ENCODE measurements around the gene PNKP. TPM values are rescaled to one million over a fixed set of nuclear protein-coding genes. Genes with fewer than 3 reads are reported as not detected.

PNKP gene
- total RNA-seq, 1 experiment from 2014 or later, result 141 TPM

DNA sequence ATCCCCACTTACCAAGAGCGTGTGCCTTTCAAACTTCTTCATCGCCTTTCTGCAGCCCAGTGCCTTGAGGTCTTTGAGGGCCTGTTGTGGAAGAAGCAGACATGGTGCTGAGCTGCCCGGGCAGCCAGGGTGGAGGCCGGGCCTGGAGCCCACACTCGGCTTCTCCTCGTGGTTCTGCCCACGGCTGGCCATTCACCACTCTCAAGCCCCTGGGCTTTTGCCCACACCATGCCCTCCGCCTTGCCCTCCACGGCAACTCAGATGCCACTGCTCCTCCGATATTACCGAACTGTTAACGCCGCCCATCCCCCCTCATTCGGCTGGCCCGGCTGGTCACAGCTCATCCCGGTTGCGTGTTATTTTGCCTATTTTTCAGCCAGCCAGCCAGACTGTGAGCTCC lies 24.0 kb upstream of the PNKP start:
- no peak overlapping the region for H3K9ac ChIP-seq (ENCODE audit: low read length)
- no peaks in the 10 kb centered on the region for H3K27me3 ChIP-seq (ENCODE audit: low read length)
- POLR2A ChIA-PET (ENCODE audit: unreplicated experiment), result no interaction called here
- no peaks in the 10 kb centered on the region for H3K9me2 ChIP-seq (replicated peaks; ENCODE audit: low read length)
- no peaks in the 10 kb centered on the region for H3K36me3 ChIP-seq (ENCODE audit: low read depth, low read length)
- H3F3A ChIP-seq (ENCODE audit: low read length, unreplicated experiment), result peaks cover under 1% of the 10 kb centered on the region
- no peak overlapping the region for H3K4me3 ChIP-seq (ENCODE audit: low read length)
- H3K9me3 ChIP-seq (ENCODE audit: low read length), result no peaks in the 10 kb centered on the region
- DNase-seq (no peak), ATAC-seq (no peak)
- TF ChIP-seq, protein P1, sequence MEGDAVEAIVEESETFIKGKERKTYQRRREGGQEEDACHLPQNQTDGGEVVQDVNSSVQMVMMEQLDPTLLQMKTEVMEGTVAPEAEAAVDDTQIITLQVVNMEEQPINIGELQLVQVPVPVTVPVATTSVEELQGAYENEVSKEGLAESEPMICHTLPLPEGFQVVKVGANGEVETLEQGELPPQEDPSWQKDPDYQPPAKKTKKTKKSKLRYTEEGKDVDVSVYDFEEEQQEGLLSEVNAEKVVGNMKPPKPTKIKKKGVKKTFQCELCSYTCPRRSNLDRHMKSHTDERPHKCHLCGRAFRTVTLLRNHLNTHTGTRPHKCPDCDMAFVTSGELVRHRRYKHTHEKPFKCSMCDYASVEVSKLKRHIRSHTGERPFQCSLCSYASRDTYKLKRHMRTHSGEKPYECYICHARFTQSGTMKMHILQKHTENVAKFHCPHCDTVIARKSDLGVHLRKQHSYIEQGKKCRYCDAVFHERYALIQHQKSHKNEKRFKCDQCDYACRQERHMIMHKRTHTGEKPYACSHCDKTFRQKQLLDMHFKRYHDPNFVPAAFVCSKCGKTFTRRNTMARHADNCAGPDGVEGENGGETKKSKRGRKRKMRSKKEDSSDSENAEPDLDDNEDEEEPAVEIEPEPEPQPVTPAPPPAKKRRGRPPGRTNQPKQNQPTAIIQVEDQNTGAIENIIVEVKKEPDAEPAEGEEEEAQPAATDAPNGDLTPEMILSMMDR (conservative IDR thresholded peaks at IDR 0.05; ENCODE audit: low read depth, low read length), result no peak
- TF ChIP-seq EZH2 (IDR thresholded peaks at IDR 0.05; ENCODE audit: low read length, unreplicated experiment) (no peak), EZH2phosphoT487 (IDR thresholded peaks at IDR 0.05; ENCODE audit: borderline replicate concordance, low read length) (no peak)
- H2AFZ ChIP-seq (ENCODE audit: low read length), result no peak overlapping the region
- intact Hi-C loops (cut with micrococcal nuclease), result no loop called here
- H3K27ac ChIP-seq (ENCODE audit: low read length), result no peak overlapping the region
- CTCF ChIA-PET, result no interaction called here
- no TSS peak for BruUV-seq (replicated peaks)
- no peak overlapping the region for H3K4me2 ChIP-seq (ENCODE audit: low read length)
- H3K79me2 ChIP-seq (ENCODE audit: low read length), result no peaks in the 10 kb centered on the region
- H3K4me1 ChIP-seq (ENCODE audit: insufficient read depth, low read length), result no peaks in the 10 kb centered on the region
- H4K20me1 ChIP-seq (ENCODE audit: low read length), result no peaks in the 10 kb centered on the region

DNA sequence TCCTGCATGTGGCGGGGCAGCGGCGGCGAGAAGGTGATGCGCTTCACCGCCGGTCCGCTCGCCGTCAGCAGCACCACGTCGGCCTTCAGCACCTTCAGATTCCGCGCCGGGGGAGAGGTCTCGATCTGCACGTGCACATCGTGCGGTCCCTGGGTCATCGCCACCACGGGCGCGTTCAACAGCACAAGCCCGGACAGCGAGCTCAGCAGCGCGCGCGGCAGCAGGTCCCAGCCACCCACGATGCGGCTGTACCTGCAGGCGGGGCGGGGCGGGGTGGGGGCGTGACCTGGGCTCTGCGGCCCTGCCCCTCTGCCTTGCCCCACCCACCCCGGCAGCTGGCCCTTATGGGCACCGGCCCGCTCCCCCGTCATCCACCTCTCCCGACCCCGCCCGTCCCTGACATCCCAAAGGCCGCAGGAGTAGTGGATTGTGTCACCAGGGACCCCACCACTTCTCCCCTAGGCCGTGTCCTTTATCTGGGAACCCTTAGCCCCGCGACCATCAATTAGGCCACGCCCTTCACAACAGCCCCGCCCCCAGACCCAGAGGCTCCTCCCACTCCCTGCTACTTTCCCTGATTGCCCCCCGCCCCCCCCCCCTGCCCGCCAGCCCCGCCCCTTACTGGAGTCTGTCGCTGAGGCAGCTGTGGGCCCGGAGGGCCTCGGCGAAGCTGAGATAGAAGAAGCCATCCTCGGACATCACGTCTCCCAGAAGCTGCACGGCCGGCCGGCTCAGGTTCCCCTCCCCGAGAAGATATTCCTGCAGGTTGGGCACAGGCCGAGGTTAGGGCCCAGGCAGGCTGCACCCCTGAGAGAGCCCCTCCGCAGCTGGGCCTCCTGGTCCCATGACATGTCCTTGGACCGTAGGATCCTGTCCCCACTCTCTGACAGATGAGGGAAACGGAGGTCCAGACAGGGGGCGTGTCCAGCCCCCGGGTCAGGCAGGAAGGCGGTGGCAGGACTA lies 23.3 kb upstream of the PNKP start:
- ATAC-seq, result peak; percentile 32
- H3K9me2 ChIP-seq (replicated peaks; ENCODE audit: low read length), result no peaks in the 10 kb centered on the region
- H3K27me3 ChIP-seq (ENCODE audit: low read length), result no peaks in the 10 kb centered on the region
- CTCF ChIA-PET, result no interaction called here
- no peak overlapping the region for H3K4me3 ChIP-seq (ENCODE audit: low read length)
- no peak overlapping the region for H3K9ac ChIP-seq (ENCODE audit: low read length)
- intact Hi-C loops (cut with micrococcal nuclease), result no loop called here
- no peaks in the 10 kb centered on the region for H3K4me1 ChIP-seq (ENCODE audit: insufficient read depth, low read length)
- no peaks in the 10 kb centered on the region for H3K36me3 ChIP-seq (ENCODE audit: low read depth, low read length)
- H2AFZ ChIP-seq (ENCODE audit: low read length), result no peak overlapping the region
- TF ChIP-seq EZH2phosphoT487 (IDR thresholded peaks at IDR 0.05; ENCODE audit: borderline replicate concordance, low read length) (no peak), EZH2 (IDR thresholded peaks at IDR 0.05; ENCODE audit: low read length, unreplicated experiment) (no peak)
- TF ChIP-seq, protein P1 (conservative IDR thresholded peaks at IDR 0.05; ENCODE audit: low read depth, low read length), result no peak
- no peaks in the 10 kb centered on the region for H3K79me2 ChIP-seq (ENCODE audit: low read length)
- no peaks in the 10 kb centered on the region for H3K9me3 ChIP-seq (ENCODE audit: low read length)
- no TSS peak for BruUV-seq (replicated peaks)
- POLR2A ChIA-PET (ENCODE audit: unreplicated experiment), result no interaction called here
- no peaks in the 10 kb centered on the region for H4K20me1 ChIP-seq (ENCODE audit: low read length)
- peaks cover 3% of the 10 kb centered on the region for H3F3A ChIP-seq (ENCODE audit: low read length, unreplicated experiment)
- no peak for DNase-seq
- H3K27ac ChIP-seq (ENCODE audit: low read length), result no peak overlapping the region
- no peak overlapping the region for H3K4me2 ChIP-seq (ENCODE audit: low read length)

All from PC-3 (cell line).